ENCODE data around the gene PDGFB. TPM values are rescaled to one million over a fixed set of nuclear protein-coding genes. Genes with fewer than 3 reads are reported as not detected.

The PDGFB gene
- total RNA-seq, 1 experiment from 2014 or later: 13.1 TPM

DNA sequence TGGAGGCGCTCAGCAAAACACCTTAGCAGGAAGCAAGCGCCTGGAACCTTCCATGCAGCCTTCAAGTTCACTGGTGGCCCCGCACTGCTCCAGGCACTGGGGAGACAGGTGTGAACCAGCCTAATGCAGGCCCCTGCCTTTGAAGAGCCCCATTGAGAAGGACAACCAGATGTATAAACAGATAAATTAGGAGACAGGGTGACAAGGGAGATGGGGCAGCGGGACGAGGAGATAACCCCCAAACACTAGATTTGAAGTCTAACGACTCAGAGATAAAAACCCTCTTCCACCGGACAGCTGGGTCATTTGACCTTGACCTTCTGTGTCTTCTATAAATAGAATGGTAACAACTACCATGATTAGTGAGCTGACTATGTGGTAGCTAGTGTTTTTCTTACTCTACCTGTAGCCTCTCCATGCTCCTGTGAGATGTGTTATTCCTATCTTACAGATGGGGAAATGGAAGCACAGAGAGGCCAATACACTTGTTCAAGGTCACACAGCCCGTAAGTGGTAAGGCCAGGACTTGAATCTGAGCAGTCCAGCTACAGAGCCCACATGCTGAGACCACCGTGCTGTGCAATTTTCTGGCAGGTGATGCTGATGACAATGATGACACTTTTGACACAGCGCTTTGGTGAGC lies 2.0 kb upstream of the PDGFB start:
- intact Hi-C loops (cut with micrococcal nuclease): no loop called here
- BruUV-seq (replicated peaks): no TSS peak
- peaks cover 7 to 32% of the 10 kb centered on the region in 2 experiments; a peak in 3 of 4 replicates for H3K4me1 ChIP-seq (ENCODE audit: control insufficient read depth in 1 of 2, insufficient read depth in 2 of 2, low read length in 2 of 2)

More for the DNA sequence above, 2.0 kb upstream of the PDGFB start:
- POLR2A ChIA-PET: no interaction called here
- RAD21 ChIA-PET (ENCODE audit: low non-redundant PET in 1 of 2, low total read pairs in 2 of 2, uncharacterized antibody in 2 of 2, unreplicated experiment in 2 of 2): no interaction called here
- no peaks in the 10 kb centered on the region for H3K27me3 ChIP-seq (ENCODE audit: insufficient read depth, low read length)
- H3K9me3 ChIP-seq (ENCODE audit: control insufficient read depth in 1 of 2, insufficient read depth in 1 of 2, low read depth in 1 of 2, low read length in 2 of 2): no peaks in the 10 kb centered on the region
- no peak overlapping the region for H3K4me3 ChIP-seq (replicated peaks in 1 of 2; ENCODE audit: low read depth in 1 of 2, low read length in 2 of 2)
- no peaks in the 10 kb centered on the region for H3K36me3 ChIP-seq (ENCODE audit: control insufficient read depth in 1 of 2, insufficient read depth in 2 of 2, low read length in 2 of 2)
- H3K9me2 ChIP-seq (ENCODE audit: insufficient read depth): no peaks in the 10 kb centered on the region
- TF ChIP-seq RAD21 (IDR thresholded peaks at IDR 0.05; ENCODE audit: low read depth) (no peak), EGR1 (IDR thresholded peaks at IDR 0.05; ENCODE audit: low read depth) (no peak), FOSL1 (IDR thresholded peaks at IDR 0.05; ENCODE audit: low read depth) (no peak), SP1 (IDR thresholded peaks at IDR 0.05; ENCODE audit: low read depth) (no peak), SRF (IDR thresholded peaks at IDR 0.05; ENCODE audit: low read depth) (no peak), ZFX (IDR thresholded peaks at IDR 0.05) (no peak), SIN3A (IDR thresholded peaks at IDR 0.05; ENCODE audit: low read depth) (no peak), EZH2 (IDR thresholded peaks at IDR 0.05) (no peak), ELF1 (IDR thresholded peaks at IDR 0.05; ENCODE audit: borderline replicate concordance, low read depth) (no peak), EZH2phosphoT487 (IDR thresholded peaks at IDR 0.05; ENCODE audit: borderline replicate concordance) (no peak), ATF3 (IDR thresholded peaks at IDR 0.05) (no peak), JUND (IDR thresholded peaks at IDR 0.05) (no peak), POLR2A (IDR thresholded peaks at IDR 0.05; ENCODE audit: borderline replicate concordance, extremely low read depth, insufficient read depth, insufficient read length) (no peak)
- TF ChIP-seq, protein P1, sequence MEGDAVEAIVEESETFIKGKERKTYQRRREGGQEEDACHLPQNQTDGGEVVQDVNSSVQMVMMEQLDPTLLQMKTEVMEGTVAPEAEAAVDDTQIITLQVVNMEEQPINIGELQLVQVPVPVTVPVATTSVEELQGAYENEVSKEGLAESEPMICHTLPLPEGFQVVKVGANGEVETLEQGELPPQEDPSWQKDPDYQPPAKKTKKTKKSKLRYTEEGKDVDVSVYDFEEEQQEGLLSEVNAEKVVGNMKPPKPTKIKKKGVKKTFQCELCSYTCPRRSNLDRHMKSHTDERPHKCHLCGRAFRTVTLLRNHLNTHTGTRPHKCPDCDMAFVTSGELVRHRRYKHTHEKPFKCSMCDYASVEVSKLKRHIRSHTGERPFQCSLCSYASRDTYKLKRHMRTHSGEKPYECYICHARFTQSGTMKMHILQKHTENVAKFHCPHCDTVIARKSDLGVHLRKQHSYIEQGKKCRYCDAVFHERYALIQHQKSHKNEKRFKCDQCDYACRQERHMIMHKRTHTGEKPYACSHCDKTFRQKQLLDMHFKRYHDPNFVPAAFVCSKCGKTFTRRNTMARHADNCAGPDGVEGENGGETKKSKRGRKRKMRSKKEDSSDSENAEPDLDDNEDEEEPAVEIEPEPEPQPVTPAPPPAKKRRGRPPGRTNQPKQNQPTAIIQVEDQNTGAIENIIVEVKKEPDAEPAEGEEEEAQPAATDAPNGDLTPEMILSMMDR (IDR thresholded peaks at IDR 0.05 in 2 of 3, conservative IDR thresholded peaks at IDR 0.05 in 1 of 3; ENCODE audit: borderline replicate concordance in 1 of 3, insufficient read depth in 1 of 3, low read depth in 2 of 3, low read length in 2 of 3): no peak
- TF ChIP-seq, protein P2, sequence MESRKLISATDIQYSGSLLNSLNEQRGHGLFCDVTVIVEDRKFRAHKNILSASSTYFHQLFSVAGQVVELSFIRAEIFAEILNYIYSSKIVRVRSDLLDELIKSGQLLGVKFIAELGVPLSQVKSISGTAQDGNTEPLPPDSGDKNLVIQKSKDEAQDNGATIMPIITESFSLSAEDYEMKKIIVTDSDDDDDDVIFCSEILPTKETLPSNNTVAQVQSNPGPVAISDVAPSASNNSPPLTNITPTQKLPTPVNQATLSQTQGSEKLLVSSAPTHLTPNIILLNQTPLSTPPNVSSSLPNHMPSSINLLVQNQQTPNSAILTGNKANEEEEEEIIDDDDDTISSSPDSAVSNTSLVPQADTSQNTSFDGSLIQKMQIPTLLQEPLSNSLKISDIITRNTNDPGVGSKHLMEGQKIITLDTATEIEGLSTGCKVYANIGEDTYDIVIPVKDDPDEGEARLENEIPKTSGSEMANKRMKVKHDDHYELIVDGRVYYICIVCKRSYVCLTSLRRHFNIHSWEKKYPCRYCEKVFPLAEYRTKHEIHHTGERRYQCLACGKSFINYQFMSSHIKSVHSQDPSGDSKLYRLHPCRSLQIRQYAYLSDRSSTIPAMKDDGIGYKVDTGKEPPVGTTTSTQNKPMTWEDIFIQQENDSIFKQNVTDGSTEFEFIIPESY (IDR thresholded peaks at IDR 0.05; ENCODE audit: extremely low read depth, insufficient replicate concordance, low read length): no peak
- TF ChIP-seq, protein P3, sequence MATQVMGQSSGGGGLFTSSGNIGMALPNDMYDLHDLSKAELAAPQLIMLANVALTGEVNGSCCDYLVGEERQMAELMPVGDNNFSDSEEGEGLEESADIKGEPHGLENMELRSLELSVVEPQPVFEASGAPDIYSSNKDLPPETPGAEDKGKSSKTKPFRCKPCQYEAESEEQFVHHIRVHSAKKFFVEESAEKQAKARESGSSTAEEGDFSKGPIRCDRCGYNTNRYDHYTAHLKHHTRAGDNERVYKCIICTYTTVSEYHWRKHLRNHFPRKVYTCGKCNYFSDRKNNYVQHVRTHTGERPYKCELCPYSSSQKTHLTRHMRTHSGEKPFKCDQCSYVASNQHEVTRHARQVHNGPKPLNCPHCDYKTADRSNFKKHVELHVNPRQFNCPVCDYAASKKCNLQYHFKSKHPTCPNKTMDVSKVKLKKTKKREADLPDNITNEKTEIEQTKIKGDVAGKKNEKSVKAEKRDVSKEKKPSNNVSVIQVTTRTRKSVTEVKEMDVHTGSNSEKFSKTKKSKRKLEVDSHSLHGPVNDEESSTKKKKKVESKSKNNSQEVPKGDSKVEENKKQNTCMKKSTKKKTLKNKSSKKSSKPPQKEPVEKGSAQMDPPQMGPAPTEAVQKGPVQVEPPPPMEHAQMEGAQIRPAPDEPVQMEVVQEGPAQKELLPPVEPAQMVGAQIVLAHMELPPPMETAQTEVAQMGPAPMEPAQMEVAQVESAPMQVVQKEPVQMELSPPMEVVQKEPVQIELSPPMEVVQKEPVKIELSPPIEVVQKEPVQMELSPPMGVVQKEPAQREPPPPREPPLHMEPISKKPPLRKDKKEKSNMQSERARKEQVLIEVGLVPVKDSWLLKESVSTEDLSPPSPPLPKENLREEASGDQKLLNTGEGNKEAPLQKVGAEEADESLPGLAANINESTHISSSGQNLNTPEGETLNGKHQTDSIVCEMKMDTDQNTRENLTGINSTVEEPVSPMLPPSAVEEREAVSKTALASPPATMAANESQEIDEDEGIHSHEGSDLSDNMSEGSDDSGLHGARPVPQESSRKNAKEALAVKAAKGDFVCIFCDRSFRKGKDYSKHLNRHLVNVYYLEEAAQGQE (IDR thresholded peaks at IDR 0.05; ENCODE audit: low read depth): no peak
- no peak overlapping the region for H3K9ac ChIP-seq (ENCODE audit: low read length)
- H3K27ac ChIP-seq (ENCODE audit: low read depth, low read length): no peak overlapping the region
- ATAC-seq: no peak
- H4K20me1 ChIP-seq (ENCODE audit: insufficient read depth): no peaks in the 10 kb centered on the region
- CTCF ChIA-PET: no interaction called here
- no peak for DNase-seq (ENCODE audit: low read depth, low spot score)
- no peak overlapping the region for H2AFZ ChIP-seq (ENCODE audit: low read depth, low read length, poor library complexity, severe bottlenecking)
- peaks cover 15% of the 10 kb centered on the region; the same call in 1 of the 2 replicates for H3K79me2 ChIP-seq (ENCODE audit: insufficient read depth, low read length)
- no peak overlapping the region for H3K4me2 ChIP-seq (ENCODE audit: low read length)

Data from HCT116 (cell line).